ENCODE results near the gene CADPS2. TPM values are rescaled to one million over a fixed set of nuclear protein-coding genes. Genes with fewer than 3 reads are reported as not detected.

CADPS2 gene
- total RNA-seq, 4 donors from 2014 or later: 8.7 to 27.9 (median 16.7) TPM

DNA sequence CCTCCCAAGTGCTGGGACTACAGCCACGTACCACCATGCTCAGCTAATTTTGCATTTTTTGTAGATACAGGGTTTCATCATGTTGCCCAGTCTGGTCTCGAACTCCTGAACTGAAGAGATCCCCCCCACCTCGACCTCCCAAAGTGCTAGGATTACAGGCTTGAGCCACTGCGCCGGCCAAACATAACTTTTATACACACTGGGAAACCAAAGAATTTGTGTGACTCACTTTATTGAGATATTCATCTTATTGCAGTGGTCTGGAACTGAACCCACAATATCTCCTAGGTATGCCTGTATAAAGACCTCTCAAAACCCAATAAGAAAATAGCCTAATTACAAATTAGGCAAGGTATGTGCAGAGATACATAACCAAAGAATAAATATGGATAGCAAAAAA is 399.1 kb downstream of the CADPS2 start:
- TF ChIP-seq, protein P1, sequence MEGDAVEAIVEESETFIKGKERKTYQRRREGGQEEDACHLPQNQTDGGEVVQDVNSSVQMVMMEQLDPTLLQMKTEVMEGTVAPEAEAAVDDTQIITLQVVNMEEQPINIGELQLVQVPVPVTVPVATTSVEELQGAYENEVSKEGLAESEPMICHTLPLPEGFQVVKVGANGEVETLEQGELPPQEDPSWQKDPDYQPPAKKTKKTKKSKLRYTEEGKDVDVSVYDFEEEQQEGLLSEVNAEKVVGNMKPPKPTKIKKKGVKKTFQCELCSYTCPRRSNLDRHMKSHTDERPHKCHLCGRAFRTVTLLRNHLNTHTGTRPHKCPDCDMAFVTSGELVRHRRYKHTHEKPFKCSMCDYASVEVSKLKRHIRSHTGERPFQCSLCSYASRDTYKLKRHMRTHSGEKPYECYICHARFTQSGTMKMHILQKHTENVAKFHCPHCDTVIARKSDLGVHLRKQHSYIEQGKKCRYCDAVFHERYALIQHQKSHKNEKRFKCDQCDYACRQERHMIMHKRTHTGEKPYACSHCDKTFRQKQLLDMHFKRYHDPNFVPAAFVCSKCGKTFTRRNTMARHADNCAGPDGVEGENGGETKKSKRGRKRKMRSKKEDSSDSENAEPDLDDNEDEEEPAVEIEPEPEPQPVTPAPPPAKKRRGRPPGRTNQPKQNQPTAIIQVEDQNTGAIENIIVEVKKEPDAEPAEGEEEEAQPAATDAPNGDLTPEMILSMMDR (IDR thresholded peaks at IDR 0.05; ENCODE audit: low read depth): no peak

DNA sequence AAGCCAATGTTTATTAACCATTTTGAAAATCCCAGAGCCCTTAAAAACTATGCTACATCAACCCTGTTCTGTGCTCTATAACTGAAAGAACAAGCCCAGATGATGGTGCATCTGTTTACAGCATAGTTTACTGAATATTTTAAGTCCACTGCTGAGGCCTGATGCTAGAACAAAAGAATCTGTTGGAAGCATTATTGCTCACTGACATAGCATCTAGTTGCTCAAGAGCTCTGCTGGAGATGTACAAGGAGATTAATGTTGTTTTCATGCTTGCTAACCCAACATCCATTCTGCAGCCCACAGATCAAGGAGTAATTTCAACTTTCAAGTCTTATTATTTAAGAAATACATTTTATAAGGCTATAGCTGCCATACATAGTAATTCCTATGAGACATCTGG is 400.4 kb downstream of the CADPS2 start:
- TF ChIP-seq, protein P1 (IDR thresholded peaks at IDR 0.05; ENCODE audit: low read depth): no peak

- TF ChIP-seq, protein P1 (IDR thresholded peaks at IDR 0.05; ENCODE audit: low read depth): no peak
Observed at GRCh38 chr7:122482212-122482611, 404.0 kb downstream of the CADPS2 start.

DNA sequence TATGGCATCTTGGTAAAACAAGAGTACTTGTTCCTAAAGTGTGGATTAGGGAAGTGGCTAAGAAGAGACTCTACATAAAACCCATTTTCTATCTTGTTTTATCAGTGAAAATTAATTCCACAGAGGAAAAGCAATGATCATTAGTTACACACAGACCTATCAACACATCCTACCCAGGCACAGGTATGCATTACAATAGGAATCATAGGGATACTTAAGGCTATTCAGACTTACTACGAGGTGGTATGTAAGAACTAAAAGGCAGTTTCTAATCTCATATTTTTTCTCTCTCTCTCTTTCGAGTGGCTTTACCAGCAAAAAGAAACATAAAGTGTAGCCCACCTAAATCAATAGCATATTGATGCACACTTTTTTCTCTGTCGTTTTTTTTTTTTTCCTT is 415.4 kb downstream of the CADPS2 start:
- TF ChIP-seq, protein P1 (IDR thresholded peaks at IDR 0.05; ENCODE audit: low read depth): no peak

DNA sequence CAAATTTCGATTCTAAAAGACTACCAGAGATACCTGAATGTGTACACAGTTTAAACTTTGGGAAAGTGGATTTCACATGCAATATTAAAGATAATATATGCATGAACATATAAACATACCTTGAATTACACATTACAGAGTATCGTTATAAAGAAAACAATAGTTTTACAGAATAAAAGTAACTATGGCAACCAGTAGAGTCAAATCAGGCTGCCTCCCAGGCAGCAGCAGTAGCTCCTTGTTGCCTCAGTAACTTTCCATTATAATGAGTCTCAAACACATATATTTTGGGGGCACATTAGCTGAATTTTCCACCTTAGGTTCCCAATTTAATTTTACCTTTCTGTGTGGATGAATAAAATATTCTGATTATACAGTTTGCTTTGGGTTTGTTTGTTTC is 417.3 kb downstream of the CADPS2 start:
- TF ChIP-seq, protein P1 (IDR thresholded peaks at IDR 0.05; ENCODE audit: low read depth): no peak

GRCh38 chr7:122467661-122468449 is 418.4 kb downstream of the CADPS2 start:
- TF ChIP-seq, protein P1 (IDR thresholded peaks at IDR 0.05; ENCODE audit: low read depth): no peak

DNA sequence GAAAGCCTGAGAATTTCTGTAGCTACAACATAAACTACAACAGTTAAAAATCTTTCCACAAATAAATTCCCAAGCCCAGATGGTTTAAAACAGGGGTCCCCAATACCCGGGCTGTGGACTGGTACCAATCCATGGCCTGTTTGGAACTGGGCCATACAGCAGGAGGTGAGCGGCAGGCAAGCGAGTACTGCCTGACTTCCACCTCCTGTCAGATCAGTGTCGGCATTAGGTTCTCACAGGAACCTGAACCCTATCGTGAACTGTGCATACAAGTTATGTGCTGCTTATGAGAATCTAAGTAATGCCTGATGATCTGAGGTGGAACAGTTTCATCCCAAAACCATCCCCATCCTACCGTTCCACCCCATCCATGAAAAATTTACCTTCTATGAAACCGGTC is 421.0 kb downstream of the CADPS2 start:
- TF ChIP-seq, protein P1 (IDR thresholded peaks at IDR 0.05; ENCODE audit: low read depth): no peak

Data from subcutaneous adipose tissue (tissue), 4 donors.